Spleen (tissue), 7 donors: ENCODE measurements around the gene PPP2R2D.

ENCODE experiments used
- POLR2A ChIP-seq, 3 donors: fragments of 450-650 bp; IDR thresholded peaks; one replicate each; pipeline ENCODE4 v1.5.1; 2017; ENCODE audit warnings: antibody characterized with exemption in 3 of 3, mild to moderate bottlenecking in 1 of 3
- POLR2AphosphoS5 ChIP-seq, 3 donors: sonication (generic); formaldehyde crosslinking; IDR thresholded peaks; one replicate each; pipeline ENCODE4 v1.5.1; 2017; ENCODE audit warnings: antibody characterized with exemption in 3 of 3
- TF ChIP-seq, protein P1 (sequence below), 11 experiments: fragments of 200-600 bp in 7 of 11; fragments of 450-650 bp in 4 of 11; sonication (generic) in 4 of 11; IDR thresholded peaks in 8 of 11; conservative IDR thresholded peaks in 3 of 11; 1 replicate in 7 of 11; 2 replicates in 4 of 11; pipeline versions ENCODE4 v1.4.0 to v1.8.0; 2016 to 2021; ENCODE audit warnings: antibody characterized with exemption in 11 of 11, inconsistent platforms in 4 of 11, mild to moderate bottlenecking in 1 of 11
- donor health status: DM: no; HTN: no; CAD: no; lungs with moderate emphysema.
- donor health status: DM: no; HTN: no; CAD: no.
- donor health status: DM: no; HTN: no; CAD: no.

DNA sequence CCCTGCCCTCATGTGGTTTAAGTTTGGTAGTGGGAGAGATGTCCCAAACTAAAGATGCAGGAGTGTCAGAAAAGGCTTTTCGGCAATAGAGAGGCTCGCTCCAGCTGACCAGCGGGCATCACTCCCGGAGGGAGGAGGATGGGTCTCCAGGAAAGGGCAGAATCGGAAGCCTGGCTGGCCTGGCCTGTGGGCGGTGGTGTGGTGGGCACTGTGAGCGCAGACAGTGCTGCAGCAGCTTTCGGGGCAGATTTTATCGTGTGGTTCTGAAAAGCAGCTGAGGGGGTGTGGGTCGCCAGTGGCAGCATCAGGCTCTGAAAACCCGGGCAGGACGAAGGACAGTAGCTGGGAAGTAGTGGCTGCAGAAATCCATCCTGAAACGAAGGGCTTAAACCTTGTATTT lies 68.1 kb downstream of the PPP2R2D start:
- TF ChIP-seq, protein P1, sequence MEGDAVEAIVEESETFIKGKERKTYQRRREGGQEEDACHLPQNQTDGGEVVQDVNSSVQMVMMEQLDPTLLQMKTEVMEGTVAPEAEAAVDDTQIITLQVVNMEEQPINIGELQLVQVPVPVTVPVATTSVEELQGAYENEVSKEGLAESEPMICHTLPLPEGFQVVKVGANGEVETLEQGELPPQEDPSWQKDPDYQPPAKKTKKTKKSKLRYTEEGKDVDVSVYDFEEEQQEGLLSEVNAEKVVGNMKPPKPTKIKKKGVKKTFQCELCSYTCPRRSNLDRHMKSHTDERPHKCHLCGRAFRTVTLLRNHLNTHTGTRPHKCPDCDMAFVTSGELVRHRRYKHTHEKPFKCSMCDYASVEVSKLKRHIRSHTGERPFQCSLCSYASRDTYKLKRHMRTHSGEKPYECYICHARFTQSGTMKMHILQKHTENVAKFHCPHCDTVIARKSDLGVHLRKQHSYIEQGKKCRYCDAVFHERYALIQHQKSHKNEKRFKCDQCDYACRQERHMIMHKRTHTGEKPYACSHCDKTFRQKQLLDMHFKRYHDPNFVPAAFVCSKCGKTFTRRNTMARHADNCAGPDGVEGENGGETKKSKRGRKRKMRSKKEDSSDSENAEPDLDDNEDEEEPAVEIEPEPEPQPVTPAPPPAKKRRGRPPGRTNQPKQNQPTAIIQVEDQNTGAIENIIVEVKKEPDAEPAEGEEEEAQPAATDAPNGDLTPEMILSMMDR (IDR thresholded peaks at IDR 0.05 in 8 of 11, conservative IDR thresholded peaks at IDR 0.05 in 3 of 11), result no peak
- TF ChIP-seq POLR2A (IDR thresholded peaks at IDR 0.05) (no peak), POLR2AphosphoS5 (IDR thresholded peaks at IDR 0.05) (peak in 1 of 3 donors; percentile 24)
